Gastrocnemius medialis (tissue), 4 donors: Measurements from ENCODE around the gene MAEA. TPM values are rescaled to one million over a fixed set of nuclear protein-coding genes. Genes with fewer than 3 reads are reported as not detected.

Source experiments
- ATAC-seq, 2 donors: fragments of 150-250 bp; one replicate each; pipeline ENCODE4 v1.9.1; 2016
- DNase-seq, 2 donors: peaks; one replicate each; pipeline ENCODE4 v3.0.0-alpha.2; 2019
- H3K27ac ChIP-seq, 4 donors: fragments of 200-600 bp; sonication (generic); 1 replicate in 1 of 4; 2 replicates in 3 of 4; pipeline ENCODE4 v1.5.1; 2016 to 2018; ENCODE audit warnings: mild to moderate bottlenecking in 2 of 4, moderate library complexity in 1 of 4
- H3K27me3 ChIP-seq, 3 donors: fragments of 200-600 bp; sonication (generic) in 2 of 3; 1 replicate in 1 of 3; 2 replicates in 2 of 3; pipeline versions ENCODE4 v1.5.1 to v1.6.0; 2016 to 2019; ENCODE audit warnings: mild to moderate bottlenecking in 1 of 3, moderate library complexity in 1 of 3
- H3K36me3 ChIP-seq, 2 donors: fragments of 200-600 bp; sonication (generic) in 1 of 2; one replicate each; pipeline ENCODE4 v1.5.1; 2017 to 2018
- H3K4me1 ChIP-seq, 2 donors: fragments of 200-600 bp; sonication (generic) in 1 of 2; one replicate each; pipeline ENCODE4 v1.5.1; 2016 to 2017; ENCODE audit warnings: mild to moderate bottlenecking in 2 of 2
- H3K4me3 ChIP-seq, 4 donors: fragments of 200-600 bp; sonication (generic) in 3 of 4; 1 replicate in 1 of 4; 2 replicates in 3 of 4; pipeline ENCODE4 v1.5.1; 2016 to 2019; ENCODE audit warnings: mild to moderate bottlenecking in 2 of 4
- H3K9me3 ChIP-seq, 3 donors: fragments of 200-600 bp; sonication (generic) in 2 of 3; 1 replicate in 1 of 3; 2 replicates in 2 of 3; pipeline ENCODE4 v1.5.1; 2016 to 2019
- POLR2A ChIP-seq, 2 donors: fragments of 450-650 bp; IDR thresholded peaks; one replicate each; pipeline ENCODE4 v1.6.1; 2017; ENCODE audit warnings: antibody characterized with exemption in 2 of 2, mild to moderate bottlenecking in 2 of 2, moderate library complexity in 2 of 2
- in situ Hi-C, 4 donors: fragments of 200-750 bp; cut with MboI; loops; one replicate each; pipeline versions ENCODE4 v1.15.0 to v1.8.0; 2017; ENCODE audit warnings: low sequenced_read_pairs in 4 of 4
- intact Hi-C: fragments of 100-400 bp; cut with DNase I; formaldehyde crosslinking; loops from one replicate; pipeline ENCODE4 v1.15.1; 2023; ENCODE audit warnings: low total_unique reads
- total RNA-seq, 4 donors: library from RNA; depleted of rRNA; stranded (reverse); fragments of >200 nt; gene quantifications; one replicate each; pipeline versions ENCODE4 v1.1.0 to v1.2.3, GENCODE V29; 2016
- TF ChIP-seq, protein P1 (sequence below), 5 experiments: fragments of 450-650 bp in 3 of 5; fragments of 200-600 bp in 2 of 5; sonication (generic) in 2 of 5; IDR thresholded peaks in 4 of 5; conservative IDR thresholded peaks in 1 of 5; 1 replicate in 4 of 5; 2 replicates in 1 of 5; pipeline ENCODE4 v1.5.1; 2016 to 2019; ENCODE audit warnings: antibody characterized with exemption in 5 of 5, mild to moderate bottlenecking in 3 of 5, moderate library complexity in 3 of 5

Gene MAEA
- total RNA-seq, 4 donors from 2014 or later = 30.0 to 42.7 (median 34.3) TPM

DNA sequence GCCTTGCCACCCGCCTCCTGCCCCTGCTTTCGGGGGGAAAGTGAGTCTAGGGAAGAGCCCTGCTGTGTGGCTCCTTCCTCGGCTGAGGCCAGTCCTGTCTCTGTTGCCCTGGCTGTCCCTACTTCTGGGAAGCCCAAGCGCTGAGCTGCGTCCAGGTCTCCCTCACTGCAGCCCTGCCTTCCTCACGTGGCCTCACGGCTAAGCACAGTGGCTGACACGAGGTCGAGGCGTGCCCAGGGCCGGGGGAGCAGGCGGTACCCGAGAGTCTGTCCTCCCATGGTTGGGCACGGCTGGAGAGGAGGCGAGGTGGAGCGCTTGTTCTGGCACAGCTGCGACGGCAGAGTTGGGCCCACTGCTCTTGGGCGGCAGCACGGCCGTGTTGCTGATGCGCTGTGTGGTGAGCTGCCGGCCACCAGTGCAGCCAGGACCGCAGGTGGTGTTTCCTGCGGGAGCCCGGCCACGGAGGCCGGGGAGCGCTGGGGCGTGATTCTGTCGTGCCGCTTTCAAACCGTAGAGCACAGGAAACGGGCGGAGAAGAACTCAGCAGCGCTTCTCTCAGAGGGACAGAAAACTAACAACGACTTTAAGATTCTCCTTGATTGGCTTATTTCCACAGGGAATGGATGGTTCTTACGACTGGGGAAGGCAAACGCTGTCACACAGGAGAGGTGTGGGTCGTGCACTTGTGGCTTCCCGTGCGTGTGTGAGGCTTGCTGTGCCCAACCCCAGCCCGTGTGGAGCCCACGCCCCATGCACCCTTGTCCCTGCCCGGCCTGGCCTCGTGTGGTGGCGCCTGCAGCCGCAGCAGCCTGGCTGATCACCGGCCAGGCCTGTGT, 21.3 kb downstream of the MAEA start:
- H3K27ac ChIP-seq = no peak overlapping the region
- no peak overlapping the region for H3K4me3 ChIP-seq
- H3K4me1 ChIP-seq = peaks cover 21 to 23% of the 10 kb centered on the region in 2 donors

DNA sequence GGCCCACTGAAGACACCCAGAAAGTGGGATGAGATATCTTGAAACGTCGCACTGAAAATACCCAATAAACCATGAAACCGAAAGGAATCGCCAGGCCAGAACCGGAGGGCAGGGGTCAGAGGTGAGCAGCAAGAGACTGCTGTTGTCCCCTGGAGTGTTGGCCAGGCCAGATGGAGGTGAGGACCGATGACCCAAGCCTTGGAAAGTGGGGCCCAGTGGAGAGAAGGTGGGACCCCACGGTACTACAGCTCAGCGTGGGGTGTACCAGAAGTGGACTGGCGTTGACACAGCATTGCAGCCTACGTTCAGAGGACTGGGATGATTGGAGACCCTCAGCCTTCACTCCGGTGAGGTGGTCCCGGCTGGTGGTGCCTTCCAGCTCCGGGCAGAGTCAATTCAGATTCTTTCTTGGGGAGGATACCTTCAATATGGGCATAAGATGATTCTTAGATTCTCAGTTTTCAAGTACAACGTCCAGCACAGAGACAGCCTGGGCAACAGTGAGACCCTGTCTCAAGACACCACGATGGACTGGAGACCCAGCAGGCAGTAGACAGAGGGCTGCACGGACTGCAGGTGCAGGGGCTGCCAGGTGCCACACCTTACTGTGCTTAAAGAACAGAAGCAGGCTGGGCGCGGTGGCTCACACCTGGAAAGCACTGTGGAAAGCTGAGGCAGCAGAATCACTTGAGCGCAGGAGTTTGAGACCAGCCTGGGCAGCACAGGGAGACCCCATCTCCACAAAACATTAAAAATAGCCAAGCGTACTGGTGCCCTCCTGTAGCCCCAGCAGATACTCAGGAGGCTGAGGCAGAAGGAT, 23.3 kb downstream of the MAEA start:
- Histone ChIP-seq H3K27me3 (no peaks in the 10 kb centered on the region), H3K36me3 (peaks cover 0 to 52% of the 10 kb centered on the region in 2 donors), H3K9me3 (no peaks in the 10 kb centered on the region), H3K4me1 (peaks cover 21 to 23% of the 10 kb centered on the region in 2 donors), H3K4me3 (no peak overlapping the region), H3K27ac (no peak overlapping the region)
- ATAC-seq (no peak), DNase-seq (no peak)
- in situ Hi-C loops (no loop called here), intact Hi-C loops (no loop called here)
- TF ChIP-seq, protein P1, sequence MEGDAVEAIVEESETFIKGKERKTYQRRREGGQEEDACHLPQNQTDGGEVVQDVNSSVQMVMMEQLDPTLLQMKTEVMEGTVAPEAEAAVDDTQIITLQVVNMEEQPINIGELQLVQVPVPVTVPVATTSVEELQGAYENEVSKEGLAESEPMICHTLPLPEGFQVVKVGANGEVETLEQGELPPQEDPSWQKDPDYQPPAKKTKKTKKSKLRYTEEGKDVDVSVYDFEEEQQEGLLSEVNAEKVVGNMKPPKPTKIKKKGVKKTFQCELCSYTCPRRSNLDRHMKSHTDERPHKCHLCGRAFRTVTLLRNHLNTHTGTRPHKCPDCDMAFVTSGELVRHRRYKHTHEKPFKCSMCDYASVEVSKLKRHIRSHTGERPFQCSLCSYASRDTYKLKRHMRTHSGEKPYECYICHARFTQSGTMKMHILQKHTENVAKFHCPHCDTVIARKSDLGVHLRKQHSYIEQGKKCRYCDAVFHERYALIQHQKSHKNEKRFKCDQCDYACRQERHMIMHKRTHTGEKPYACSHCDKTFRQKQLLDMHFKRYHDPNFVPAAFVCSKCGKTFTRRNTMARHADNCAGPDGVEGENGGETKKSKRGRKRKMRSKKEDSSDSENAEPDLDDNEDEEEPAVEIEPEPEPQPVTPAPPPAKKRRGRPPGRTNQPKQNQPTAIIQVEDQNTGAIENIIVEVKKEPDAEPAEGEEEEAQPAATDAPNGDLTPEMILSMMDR (IDR thresholded peaks at IDR 0.05 in 4 of 5, conservative IDR thresholded peaks at IDR 0.05 in 1 of 5) = no peak
- TF ChIP-seq POLR2A (IDR thresholded peaks at IDR 0.05) = no peak

More for the DNA sequence above, 21.3 kb downstream of the MAEA start:
- in situ Hi-C loops = no loop called here
- Histone ChIP-seq H3K36me3 (peaks cover 0 to 35% of the 10 kb centered on the region in 2 donors), H3K27me3 (no peaks in the 10 kb centered on the region), H3K9me3 (no peaks in the 10 kb centered on the region)
- no peak for TF ChIP-seq POLR2A (IDR thresholded peaks at IDR 0.05)
- intact Hi-C loops = no loop called here
- ATAC-seq (no peak), DNase-seq (no peak)

DNA sequence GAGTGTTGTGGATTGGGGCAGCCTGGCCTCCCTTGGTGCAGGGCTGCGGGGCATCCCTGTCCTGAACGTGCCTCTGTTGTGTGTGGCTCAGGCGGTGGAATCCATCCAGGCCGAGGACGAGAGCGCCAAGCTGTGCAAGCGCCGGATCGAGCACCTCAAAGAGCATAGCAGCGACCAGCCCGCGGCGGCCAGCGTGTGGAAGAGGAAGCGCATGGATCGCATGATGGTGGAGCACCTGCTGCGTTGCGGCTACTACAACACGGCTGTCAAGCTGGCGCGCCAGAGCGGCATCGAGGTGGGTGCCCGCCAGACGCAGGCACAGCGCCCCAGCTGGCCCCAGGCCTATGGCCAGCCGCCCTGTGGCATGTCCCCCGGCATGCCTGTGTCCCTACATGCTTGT, 25.6 kb downstream of the MAEA start:
- intact Hi-C loops = no loop called here
- ATAC-seq (no peak), DNase-seq (no peak)
- Histone ChIP-seq H3K36me3 (peaks cover 0 to 54% of the 10 kb centered on the region in 2 donors), H3K9me3 (no peaks in the 10 kb centered on the region), H3K27me3 (no peaks in the 10 kb centered on the region), H3K27ac (no peak overlapping the region), H3K4me1 (peaks cover 5 to 6% of the 10 kb centered on the region in 2 donors), H3K4me3 (no peak overlapping the region)
- in situ Hi-C loops = no loop called here
- TF ChIP-seq, protein P1 (IDR thresholded peaks at IDR 0.05 in 4 of 5, conservative IDR thresholded peaks at IDR 0.05 in 1 of 5) = no peak
- TF ChIP-seq POLR2A (IDR thresholded peaks at IDR 0.05) = no peak

DNA sequence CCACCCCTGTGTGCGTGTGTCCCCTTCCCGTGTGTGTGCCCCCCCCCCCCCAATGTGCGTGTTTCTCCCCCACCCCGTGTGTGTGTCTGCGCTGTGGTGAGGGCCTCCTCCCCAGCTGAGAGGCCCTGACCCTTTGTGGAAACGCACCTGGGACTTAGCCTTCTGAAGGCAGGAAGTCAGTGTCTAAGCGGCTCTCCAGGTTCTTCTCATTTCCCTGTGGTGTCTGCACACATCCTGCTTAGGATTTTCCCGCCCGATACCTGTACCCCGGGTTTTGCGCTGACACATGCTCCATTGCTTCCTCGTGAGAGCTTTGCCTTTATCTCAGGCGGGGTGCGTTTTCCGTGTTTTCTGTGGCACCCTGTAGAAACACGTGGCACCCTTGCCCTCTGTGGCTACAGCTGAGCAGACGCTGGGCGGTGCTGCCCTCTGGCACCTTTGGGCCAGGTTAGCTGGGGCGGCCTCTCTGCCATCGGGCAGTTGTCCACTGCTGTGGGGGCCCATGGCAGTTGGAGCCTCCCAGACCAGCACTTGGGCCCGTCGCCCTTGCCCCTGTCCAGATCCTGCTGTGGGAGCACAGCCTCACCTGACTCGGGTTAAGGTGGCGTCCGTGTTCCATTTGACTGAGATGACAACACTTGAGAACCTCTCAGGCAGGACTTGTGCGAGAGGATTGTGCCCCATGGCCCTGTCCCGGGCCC, 26.3 kb downstream of the MAEA start:
- no peaks in the 10 kb centered on the region for H3K9me3 ChIP-seq
- TF ChIP-seq POLR2A (IDR thresholded peaks at IDR 0.05) = no peak
- TF ChIP-seq, protein P1 (IDR thresholded peaks at IDR 0.05 in 4 of 5, conservative IDR thresholded peaks at IDR 0.05 in 1 of 5) = no peak
- DNase-seq = no peak
- no peak overlapping the region for H3K4me3 ChIP-seq
- intact Hi-C loops (no loop called here), in situ Hi-C loops (no loop called here)
- H3K27ac ChIP-seq = no peak overlapping the region
- H3K27me3 ChIP-seq = no peaks in the 10 kb centered on the region
- no peak for ATAC-seq
- peaks cover 0 to 54% of the 10 kb centered on the region in 2 donors for H3K36me3 ChIP-seq
- H3K4me1 ChIP-seq = peaks cover 0 to 3% of the 10 kb centered on the region in 2 donors
